Activated naive CD4-positive, alpha-beta T cell treated with Interleukin-2 at 50 U/mL for 16 hours (primary cell): ENCODE data around the gene C1orf21.

Experiments used
- DNase-seq: peaks from one replicate; pipeline ENCODE4 v3.0.0-alpha.2; 2020

C1orf21 gene

GRCh38 chr1:184387476-184388318, 868 bp downstream of the C1orf21 start:
- DNase-seq: peak; percentile 8

DNA sequence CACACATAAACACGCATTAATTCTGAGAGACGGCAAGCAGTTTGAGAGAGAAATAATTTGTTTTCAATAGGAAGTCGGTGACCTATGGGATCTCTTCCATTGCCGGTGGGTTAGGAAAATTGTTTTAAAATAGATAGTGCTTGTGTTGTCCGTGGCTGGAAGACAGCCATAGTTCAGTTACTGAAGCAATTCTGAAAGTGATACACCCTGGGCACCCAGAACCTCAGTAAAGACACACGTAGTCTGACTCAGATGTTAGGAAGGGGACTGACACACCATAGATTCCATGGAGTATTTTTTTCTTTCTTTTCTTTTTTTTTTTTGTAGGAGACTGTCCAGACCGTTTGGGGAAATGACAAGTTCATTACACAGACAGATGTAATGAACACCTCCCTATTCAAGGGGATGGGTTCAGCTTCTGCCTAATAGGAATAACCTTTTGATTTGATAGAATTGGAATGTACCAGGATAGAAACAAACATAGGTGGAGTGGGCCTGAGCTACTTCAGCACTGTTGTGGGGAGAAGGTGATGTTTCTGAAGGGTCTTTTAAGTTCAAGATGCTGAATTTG, 1.6 kb downstream of the C1orf21 start:
- no peak for DNase-seq

DNA sequence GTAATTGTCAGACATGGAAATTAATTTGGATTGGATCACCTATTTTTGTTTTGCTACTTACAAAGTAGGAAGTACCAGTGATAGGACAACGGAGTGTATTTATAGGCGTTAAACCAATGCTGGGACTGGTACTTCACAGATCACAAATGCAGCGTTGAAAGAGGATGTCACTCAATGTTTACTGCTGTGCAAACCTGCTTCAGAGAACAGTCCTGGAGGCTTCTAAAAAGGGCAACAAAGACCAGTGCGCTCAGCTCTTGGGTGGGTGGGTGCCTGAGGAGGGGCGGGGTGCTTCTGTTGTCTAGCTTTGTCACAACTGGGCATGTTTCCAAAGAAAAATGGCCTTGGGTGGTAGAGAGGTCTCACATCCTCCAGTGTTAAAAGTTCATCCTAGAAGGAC, 2.1 kb downstream of the C1orf21 start:
- DNase-seq: no peak

- DNase-seq: no peak
These were observed 2.6 kb downstream of the C1orf21 start for GRCh38 chr1:184389446-184389845.

DNA sequence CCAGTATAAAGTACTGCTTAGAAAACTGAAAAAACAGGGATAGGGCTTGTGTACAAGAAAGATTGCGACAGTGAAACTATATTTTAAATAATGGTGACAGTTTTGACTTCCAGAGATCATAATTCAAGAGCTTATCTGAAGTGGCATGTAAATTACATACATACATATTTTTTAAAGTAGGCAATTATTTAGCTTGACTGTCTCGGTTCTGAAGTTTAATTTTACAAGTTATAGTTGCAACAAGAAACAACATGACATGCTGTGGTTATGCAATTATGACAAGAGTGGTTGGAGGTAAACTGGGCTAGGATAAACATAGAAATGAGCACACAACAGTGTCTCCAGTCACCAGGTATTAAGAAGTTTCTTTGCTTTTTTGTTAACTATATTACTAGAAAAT, 4.1 kb downstream of the C1orf21 start:
- no peak for DNase-seq

- DNase-seq: no peak
These were observed 5.2 kb downstream of the C1orf21 start for GRCh38 chr1:184392067-184392466.

DNA sequence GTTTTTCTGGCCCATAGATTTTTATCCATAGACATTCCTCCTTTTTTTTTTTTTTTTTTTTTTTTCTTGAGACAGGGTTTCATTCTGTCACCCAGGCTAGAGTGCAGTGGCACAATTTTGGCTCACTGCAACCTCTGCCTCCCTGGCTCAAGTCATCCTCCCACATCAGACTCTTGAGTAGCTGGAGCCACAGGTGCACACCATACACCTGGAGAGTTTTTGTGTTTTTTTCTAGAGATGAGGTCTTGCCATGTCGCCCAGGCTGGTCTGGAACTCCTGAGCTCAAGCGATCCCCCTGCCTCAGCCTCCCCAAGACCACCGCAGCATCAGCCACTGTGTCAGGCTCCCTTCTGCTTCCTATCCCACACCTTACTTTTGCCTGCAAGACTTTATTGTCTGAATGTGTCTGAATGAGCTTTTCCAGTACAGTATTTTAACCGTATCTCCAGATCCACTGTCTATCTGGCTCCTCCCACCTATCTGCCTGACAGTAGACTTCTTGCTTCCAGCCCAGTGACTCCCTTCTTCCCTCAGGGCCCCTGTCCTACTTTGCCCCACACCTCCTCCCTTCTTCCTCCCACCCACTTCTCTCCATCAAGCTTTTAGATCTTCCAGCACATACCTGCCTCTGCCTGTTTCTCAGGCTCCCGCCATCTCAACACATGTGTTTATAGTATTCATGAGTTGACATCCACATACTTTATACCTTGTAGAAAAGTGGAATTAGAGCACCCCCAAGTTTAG, 6.1 kb downstream of the C1orf21 start:
- no peak for DNase-seq

- no peak for DNase-seq
These were observed 7.1 kb downstream of the C1orf21 start for GRCh38 chr1:184393962-184394361.

- no peak for DNase-seq
These were observed 8.5 kb downstream of the C1orf21 start for GRCh38 chr1:184395370-184395769.

- DNase-seq: no peak
These were observed 9.2 kb downstream of the C1orf21 start for GRCh38 chr1:184395937-184396480.

DNA sequence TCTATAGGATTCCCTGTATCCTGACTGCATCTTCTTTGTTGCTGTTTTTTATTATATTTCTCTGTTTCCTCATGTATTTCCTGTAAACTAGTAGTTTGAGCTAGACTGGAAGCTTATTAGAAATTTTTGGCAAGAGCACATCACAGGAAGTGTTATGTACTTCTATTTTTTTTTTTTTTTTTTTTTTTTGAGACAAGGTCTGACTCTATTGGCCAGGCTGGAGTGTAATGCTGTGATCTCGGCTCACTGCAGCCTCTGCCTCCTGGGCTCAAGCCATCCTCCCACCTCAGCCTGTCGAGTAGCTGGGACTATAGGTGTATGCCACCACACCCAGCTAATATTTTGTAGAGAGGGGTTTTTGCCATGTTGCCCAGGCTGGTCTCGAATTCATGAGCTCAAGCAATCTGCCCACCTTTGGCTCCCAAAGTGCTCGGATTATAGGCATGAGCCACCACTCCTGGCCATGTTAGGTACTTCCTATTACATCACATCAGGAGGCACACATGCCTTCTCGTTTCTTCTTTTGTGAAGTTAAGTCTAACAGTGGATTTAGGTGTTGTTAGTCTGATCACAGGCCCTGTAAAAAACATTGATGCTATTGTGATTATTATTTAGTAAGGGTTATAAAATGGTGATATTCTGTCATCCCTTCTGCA, 12.5 kb downstream of the C1orf21 start:
- DNase-seq: no peak

GRCh38 chr1:184403961-184404726, 17.3 kb downstream of the C1orf21 start:
- no peak for DNase-seq

GRCh38 chr1:184404727-184405027, 17.8 kb downstream of the C1orf21 start:
- no peak for DNase-seq

DNA sequence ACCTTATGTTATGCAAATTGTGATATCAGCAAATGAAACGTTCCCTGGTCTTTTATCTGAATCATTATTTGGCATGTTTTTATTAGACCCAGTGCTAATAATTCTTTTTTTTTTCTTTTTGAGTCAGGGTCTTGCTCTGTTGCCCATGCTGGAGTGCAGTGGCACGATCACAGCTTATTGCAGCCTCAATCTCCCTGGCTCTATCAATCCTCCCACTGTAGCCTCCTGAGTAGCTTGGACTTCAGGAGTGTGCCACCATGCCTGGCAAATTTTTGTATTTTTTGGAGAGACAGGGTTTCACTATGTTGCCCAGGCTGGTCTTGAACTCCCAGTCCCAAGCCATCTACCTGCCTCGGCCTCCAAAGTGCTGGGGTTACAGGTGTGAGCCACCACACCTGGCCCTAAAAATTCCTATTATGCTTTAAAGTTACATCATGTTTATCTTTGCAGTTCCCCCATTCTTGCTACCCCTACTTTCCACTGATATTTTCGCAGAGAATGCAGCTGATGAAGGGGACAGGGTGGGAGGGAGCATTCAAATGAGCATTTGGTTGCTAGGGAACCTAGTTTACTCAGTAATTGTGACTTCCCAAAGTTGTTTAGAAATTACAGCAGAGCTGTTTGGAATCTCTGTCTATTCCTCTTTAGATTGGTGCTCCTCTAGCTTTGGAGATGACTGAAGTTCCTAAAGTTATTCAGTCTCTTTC, 18.4 kb downstream of the C1orf21 start:
- DNase-seq: no peak

DNA sequence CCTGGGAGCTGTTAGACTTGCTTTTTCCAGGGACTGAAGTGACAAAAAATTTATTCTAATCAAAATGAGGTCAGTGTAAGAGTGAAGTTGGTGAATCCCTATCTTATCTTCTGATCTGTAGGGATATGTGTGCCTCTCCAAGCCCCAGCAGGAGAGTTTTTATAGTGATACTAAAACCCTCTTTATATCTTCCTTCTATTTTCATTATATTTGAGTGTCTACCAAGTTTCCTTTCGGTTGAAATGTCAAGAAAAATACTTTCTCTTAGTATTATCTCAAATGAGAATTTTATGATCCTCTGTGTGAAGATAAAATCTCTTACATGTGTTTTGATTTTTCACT, 18.9 kb downstream of the C1orf21 start:
- no peak for DNase-seq

DNA sequence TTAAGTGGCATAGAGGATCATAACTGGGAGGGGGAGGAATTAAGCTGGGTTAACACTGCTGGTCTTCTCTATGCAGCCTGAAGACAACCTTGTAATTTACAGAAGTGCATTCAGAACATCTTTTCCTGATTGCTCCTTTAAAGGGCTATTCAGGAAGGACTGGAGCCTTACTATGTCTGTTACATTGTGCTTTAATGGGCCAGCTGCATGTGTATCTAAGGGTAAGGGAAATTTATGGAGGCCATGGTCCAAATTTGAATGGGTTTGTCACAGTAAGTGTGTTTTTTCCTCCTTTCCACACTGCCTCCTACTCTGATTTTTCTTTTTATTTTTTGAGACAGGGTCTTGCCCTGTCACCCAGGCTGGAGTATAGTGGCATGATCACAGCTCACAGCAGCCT, 19.6 kb downstream of the C1orf21 start:
- DNase-seq: no peak

- no peak for DNase-seq
These were observed 21.1 kb downstream of the C1orf21 start for GRCh38 chr1:184407816-184408510.

GRCh38 chr1:184408580-184408979, 21.8 kb downstream of the C1orf21 start:
- no peak for DNase-seq

DNA sequence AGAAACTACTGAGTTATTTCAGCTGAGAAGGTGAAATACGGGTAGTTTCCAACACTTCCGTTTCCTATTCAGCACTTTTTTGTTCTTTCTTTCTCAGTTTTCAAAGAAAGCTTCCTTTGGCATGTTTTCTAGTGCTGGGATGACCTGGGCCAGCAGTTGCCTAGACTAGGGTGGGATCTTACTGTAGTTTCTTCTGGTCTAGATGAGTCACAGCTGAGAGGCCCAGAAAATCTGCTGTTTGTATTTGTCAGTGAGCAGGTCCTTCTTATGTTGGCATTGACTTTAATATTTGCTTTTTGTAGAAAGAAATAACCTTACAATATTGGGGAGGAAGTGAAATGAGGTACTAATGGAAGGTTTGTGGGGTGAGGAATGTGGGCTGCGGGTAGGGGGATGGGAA, 22.2 kb downstream of the C1orf21 start:
- no peak for DNase-seq

- no peak for DNase-seq
These were observed 25.6 kb downstream of the C1orf21 start for GRCh38 chr1:184412472-184412871.

DNA sequence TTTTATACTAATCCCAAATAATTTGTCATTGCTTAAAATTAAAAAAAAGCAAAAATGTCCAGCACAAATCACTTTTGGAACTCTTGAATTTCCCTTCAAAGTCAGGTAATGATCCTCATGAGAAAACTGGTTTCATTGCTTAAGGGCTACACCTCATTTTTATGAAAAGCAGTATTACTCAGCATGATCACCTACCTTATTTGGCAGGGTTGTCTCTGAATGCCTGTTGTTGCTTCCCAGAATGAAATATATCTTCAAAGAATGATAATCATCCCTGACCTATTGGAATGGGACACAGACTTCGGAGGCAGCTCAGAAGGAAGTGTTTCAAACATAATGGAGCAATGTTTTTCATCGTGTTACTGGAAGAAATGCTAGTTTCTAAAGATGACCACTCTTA, 29.7 kb downstream of the C1orf21 start:
- no peak for DNase-seq
